ENCODE data around the gene HMGN4.

Gene HMGN4

GRCh38 chr6:26495281-26495680, 42.9 kb upstream of the HMGN4 start:
- Histone ChIP-seq H3K27ac (no peak overlapping the region), H3K36me3 (replicated peaks) (no peaks in the 10 kb centered on the region), H3K27me3 (replicated peaks) (no peaks in the 10 kb centered on the region), H3K4me3 (ENCODE audit: low read depth, low read length) (no peak overlapping the region)
- DNase-seq, result no peak
- TF ChIP-seq CTCF (IDR thresholded peaks at IDR 0.05; ENCODE audit: low read depth, low read length, missing control alignments), result no peak
- in situ Hi-C loops (cut with HindIII; ENCODE audit: low pct_ligation_motif_present, low sequenced_read_pairs), result no loop called here

- no peak overlapping the region for H3K27ac ChIP-seq
- no peaks in the 10 kb centered on the region for H3K36me3 ChIP-seq (replicated peaks)
- TF ChIP-seq CTCF (IDR thresholded peaks at IDR 0.05; ENCODE audit: low read depth, low read length, missing control alignments), result no peak
- no peak for DNase-seq
- in situ Hi-C loops (cut with HindIII; ENCODE audit: low pct_ligation_motif_present, low sequenced_read_pairs), result no loop called here
- H3K4me3 ChIP-seq (ENCODE audit: low read depth, low read length), result no peak overlapping the region
- peaks cover 16% of the 10 kb centered on the region for H3K27me3 ChIP-seq (replicated peaks)
Measured at GRCh38 chr6:26497610-26498009, 40.6 kb upstream of the HMGN4 start.

GRCh38 chr6:26500102-26500501, 38.1 kb upstream of the HMGN4 start, which contains the start of gene BTN1A1:
TSS of gene BTN1A1 (plus strand) at chr6:26500303. CDS start at chr6:26501287, 984 bp downstream.
- Histone ChIP-seq H3K36me3 (replicated peaks) (no peaks in the 10 kb centered on the region), H3K27me3 (replicated peaks) (peaks cover 19% of the 10 kb centered on the region), H3K4me3 (ENCODE audit: low read depth, low read length) (no peak within 1 kb of the TSS), H3K27ac (no peak within 1 kb of the TSS)
- in situ Hi-C loops (cut with HindIII; ENCODE audit: low pct_ligation_motif_present, low sequenced_read_pairs), result no loop called here
- no peak for TF ChIP-seq CTCF (IDR thresholded peaks at IDR 0.05; ENCODE audit: low read depth, low read length, missing control alignments)
- no peak for DNase-seq

DNA sequence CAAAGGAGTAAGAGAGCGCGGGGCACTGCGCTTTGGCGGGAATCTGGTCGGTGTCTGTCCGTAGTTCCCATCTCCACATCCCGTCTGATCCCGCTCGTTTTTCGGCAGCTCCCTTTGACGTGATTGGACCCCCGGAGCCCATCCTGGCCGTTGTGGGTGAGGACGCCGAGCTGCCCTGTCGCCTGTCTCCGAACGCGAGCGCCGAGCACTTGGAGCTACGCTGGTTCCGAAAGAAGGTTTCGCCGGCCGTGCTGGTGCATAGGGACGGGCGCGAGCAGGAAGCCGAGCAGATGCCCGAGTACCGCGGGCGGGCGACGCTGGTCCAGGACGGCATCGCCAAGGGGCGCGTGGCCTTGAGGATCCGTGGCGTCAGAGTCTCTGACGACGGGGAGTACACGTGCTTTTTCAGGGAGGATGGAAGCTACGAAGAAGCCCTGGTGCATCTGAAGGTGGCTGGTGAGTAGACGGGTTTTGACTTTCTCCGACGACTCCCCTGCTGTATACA, 36.6 kb upstream of the HMGN4 start:
- Histone ChIP-seq H3K36me3 (replicated peaks) (no peaks in the 10 kb centered on the region), H3K27ac (no peak overlapping the region), H3K27me3 (replicated peaks) (peaks cover 19% of the 10 kb centered on the region), H3K4me3 (ENCODE audit: low read depth, low read length) (peak overlapping the region; percentile 39)
- no peak for TF ChIP-seq CTCF (IDR thresholded peaks at IDR 0.05; ENCODE audit: low read depth, low read length, missing control alignments)
- in situ Hi-C loops (cut with HindIII; ENCODE audit: low pct_ligation_motif_present, low sequenced_read_pairs), result no loop called here
- no peak for DNase-seq

DNA sequence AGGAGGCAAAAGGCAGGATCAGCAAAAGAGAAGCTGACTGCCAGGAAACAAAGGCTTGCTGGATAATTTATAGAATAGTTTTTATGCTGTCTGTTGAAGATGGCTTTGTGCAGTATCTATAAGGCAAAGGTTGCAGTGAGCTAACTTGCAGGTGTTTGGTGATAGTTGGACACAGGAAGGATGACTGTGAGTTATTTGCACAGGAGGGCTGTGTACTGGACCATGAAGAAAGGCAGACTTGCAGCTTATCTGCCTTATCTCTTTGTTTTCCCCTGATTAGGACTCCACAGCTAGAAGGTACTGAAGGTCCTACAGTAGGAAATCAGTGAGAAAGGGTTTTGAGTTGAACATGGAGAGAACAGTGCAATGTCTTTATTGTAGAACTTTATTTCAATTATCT, 36.0 kb upstream of the HMGN4 start:
- Histone ChIP-seq H3K27ac (no peak overlapping the region), H3K4me3 (ENCODE audit: low read depth, low read length) (no peak overlapping the region), H3K36me3 (replicated peaks) (no peaks in the 10 kb centered on the region), H3K27me3 (replicated peaks) (peaks cover 19% of the 10 kb centered on the region)
- no peak for DNase-seq
- no peak for TF ChIP-seq CTCF (IDR thresholded peaks at IDR 0.05; ENCODE audit: low read depth, low read length, missing control alignments)
- in situ Hi-C loops (cut with HindIII; ENCODE audit: low pct_ligation_motif_present, low sequenced_read_pairs), result no loop called here

DNA sequence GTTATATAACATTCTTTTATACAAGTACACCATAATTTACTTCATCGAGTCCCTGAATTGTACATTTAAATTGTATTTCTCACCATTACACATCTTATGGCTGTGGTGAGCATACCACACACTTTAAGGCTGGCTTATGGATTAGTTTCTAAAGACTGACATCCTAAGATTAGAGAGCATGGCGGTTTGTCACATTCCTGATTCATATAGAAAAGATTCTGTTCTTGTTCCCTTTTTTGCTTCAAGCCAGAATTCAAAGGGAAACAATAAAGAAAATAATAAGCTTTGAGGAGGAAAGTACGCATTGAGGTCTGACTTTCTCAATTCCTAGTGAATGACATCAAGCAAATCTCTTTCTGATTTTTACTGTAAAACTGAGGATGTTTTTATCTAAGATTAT, 35.5 kb upstream of the HMGN4 start:
- no peak overlapping the region for H3K27ac ChIP-seq
- H3K27me3 ChIP-seq (replicated peaks), result peaks cover 19% of the 10 kb centered on the region
- in situ Hi-C loops (cut with HindIII; ENCODE audit: low pct_ligation_motif_present, low sequenced_read_pairs), result no loop called here
- no peak overlapping the region for H3K4me3 ChIP-seq (ENCODE audit: low read depth, low read length)
- no peak for TF ChIP-seq CTCF (IDR thresholded peaks at IDR 0.05; ENCODE audit: low read depth, low read length, missing control alignments)
- no peaks in the 10 kb centered on the region for H3K36me3 ChIP-seq (replicated peaks)
- DNase-seq, result no peak

Data from brain microvascular endothelial cell (primary cell).